ENCODE measurements around the gene KLHL13. TPM values are rescaled to one million over a fixed set of nuclear protein-coding genes. Genes with fewer than 3 reads are reported as not detected.

Gene KLHL13
- total RNA-seq, 4 donors from 2014 or later: 1.3 to 8.2 (median 5.2) TPM

DNA sequence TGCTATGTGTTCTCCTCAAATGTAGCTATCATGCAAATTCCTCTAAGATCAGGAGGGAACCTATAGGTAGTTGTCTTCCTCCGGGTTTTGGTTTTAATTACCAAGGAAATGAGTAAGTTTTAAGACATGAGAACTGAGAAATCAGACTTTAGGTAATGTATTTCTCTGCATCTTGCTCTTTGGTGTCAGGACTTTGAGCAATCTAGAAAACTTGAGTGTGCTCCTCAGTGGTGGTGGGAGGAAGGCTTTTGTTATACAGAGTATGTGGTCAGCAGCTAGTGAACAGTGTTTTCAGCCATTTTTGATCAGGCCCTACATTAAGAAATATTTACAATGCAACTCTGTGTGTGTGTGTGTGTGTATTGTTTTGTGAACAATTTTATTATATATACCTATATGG lies 224.1 kb downstream of the KLHL13 start:
- 47 to 80% methylated on average over 1 of the region's 1 CpG for whole genome bisulfite sequencing, 2 donors
- no peaks in the 10 kb centered on the region for H3K27me3 ChIP-seq
- H3K36me3 ChIP-seq: no peaks in the 10 kb centered on the region
- H3K27ac ChIP-seq: no peak overlapping the region
- H3K4me3 ChIP-seq: no peak overlapping the region
- H3K4me1 ChIP-seq: no peaks in the 10 kb centered on the region
- intact Hi-C loops (cut with DNase I): no loop called here
- DNase-seq: no peak
- TF ChIP-seq, protein P1, sequence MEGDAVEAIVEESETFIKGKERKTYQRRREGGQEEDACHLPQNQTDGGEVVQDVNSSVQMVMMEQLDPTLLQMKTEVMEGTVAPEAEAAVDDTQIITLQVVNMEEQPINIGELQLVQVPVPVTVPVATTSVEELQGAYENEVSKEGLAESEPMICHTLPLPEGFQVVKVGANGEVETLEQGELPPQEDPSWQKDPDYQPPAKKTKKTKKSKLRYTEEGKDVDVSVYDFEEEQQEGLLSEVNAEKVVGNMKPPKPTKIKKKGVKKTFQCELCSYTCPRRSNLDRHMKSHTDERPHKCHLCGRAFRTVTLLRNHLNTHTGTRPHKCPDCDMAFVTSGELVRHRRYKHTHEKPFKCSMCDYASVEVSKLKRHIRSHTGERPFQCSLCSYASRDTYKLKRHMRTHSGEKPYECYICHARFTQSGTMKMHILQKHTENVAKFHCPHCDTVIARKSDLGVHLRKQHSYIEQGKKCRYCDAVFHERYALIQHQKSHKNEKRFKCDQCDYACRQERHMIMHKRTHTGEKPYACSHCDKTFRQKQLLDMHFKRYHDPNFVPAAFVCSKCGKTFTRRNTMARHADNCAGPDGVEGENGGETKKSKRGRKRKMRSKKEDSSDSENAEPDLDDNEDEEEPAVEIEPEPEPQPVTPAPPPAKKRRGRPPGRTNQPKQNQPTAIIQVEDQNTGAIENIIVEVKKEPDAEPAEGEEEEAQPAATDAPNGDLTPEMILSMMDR (IDR thresholded peaks at IDR 0.05): no peak
- no peak for TF ChIP-seq POLR2A (IDR thresholded peaks at IDR 0.05)
- H3K9me3 ChIP-seq: no peaks in the 10 kb centered on the region

DNA sequence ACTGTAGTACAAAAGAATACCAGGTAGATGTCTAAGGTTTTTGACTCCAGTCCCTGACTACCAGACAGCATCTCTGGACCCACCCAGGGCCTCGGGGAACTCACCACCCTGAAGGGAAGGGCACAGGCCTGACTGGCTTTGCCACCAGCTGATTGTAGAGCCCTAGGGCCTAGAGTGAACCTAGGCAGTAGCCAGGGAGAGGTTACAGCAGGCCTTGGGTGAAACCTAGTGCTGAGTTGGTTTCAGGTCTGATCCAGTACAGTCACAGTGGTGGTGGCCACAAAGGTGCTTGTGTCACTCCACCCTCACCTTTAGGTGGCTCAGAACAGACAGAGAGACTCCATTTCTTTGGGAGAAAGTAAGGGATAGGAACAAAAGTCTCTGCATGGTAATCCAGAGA lies 244.8 kb downstream of the KLHL13 start:
- TF ChIP-seq POLR2A (IDR thresholded peaks at IDR 0.05): no peak
- TF ChIP-seq, protein P1 (IDR thresholded peaks at IDR 0.05): no peak
- no CpG with 5 or more reads among the region's 1 CpG for WGBS, 2 donors

DNA sequence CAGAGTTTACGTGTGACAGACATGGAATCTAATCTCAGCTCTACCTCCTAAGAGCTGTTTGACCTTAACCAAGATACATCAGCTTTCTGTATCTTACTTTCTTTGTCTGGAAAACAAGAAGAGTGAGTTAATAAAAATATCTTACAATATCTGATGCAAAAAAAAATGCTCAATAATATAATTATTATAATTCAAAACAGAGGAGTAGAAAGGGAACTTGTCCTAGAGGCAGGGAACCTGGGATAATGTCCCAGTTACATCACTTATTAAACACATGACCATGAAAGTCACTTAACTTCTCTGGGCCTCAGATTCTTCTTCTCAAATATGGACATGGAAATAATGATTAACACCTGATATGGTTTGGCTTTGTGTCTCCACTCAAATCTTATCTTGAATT lies 256.1 kb downstream of the KLHL13 start:
- intact Hi-C loops (cut with DNase I): no loop called here
- H3K27me3 ChIP-seq: no peaks in the 10 kb centered on the region
- no peaks in the 10 kb centered on the region for H3K36me3 ChIP-seq
- 68 to 92% methylated on average over 1 of the region's 1 CpG for WGBS, 2 donors
- no peaks in the 10 kb centered on the region for H3K4me1 ChIP-seq
- no peak overlapping the region for H3K27ac ChIP-seq
- H3K9me3 ChIP-seq: no peaks in the 10 kb centered on the region
- no peak overlapping the region for H3K4me3 ChIP-seq
- TF ChIP-seq, protein P1 (IDR thresholded peaks at IDR 0.05): no peak
- no peak for TF ChIP-seq POLR2A (IDR thresholded peaks at IDR 0.05)
- DNase-seq: no peak

More for the DNA sequence above, 244.8 kb downstream of the KLHL13 start:
- Histone ChIP-seq H3K27me3 (no peaks in the 10 kb centered on the region), H3K4me1 (no peaks in the 10 kb centered on the region), H3K9me3 (no peaks in the 10 kb centered on the region), H3K36me3 (no peaks in the 10 kb centered on the region), H3K4me3 (no peak overlapping the region), H3K27ac (no peak overlapping the region)
- DNase-seq: no peak
- intact Hi-C loops (cut with DNase I): no loop called here

DNA sequence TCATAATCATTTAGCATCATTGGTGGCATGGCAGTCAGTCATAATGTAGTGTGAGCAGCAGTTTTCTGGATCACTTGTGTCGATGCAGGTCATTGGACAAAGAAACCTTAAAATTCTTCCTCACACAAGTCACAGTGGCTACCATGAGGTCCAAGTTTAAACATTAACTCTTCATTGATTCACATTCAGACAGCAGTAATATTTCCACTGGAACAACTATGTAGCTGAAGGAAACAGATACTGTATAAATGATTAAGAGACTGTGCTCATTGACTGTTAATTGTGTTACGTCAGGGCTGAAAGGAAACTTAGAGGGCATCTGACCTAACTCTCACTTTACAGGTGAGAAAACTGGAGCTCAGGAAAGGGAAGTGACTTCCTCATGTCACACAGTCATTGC lies 261.8 kb downstream of the KLHL13 start:
- no peaks in the 10 kb centered on the region for H3K36me3 ChIP-seq
- no peaks in the 10 kb centered on the region for H3K9me3 ChIP-seq
- no peaks in the 10 kb centered on the region for H3K27me3 ChIP-seq
- H3K27ac ChIP-seq: no peak overlapping the region
- 67 to 80% methylated on average over 2 of the region's 2 CpGs for WGBS, 2 donors
- DNase-seq: no peak
- intact Hi-C loops (cut with DNase I): no loop called here
- H3K4me1 ChIP-seq: no peaks in the 10 kb centered on the region
- TF ChIP-seq, protein P1 (IDR thresholded peaks at IDR 0.05): no peak
- TF ChIP-seq POLR2A (IDR thresholded peaks at IDR 0.05): no peak
- H3K4me3 ChIP-seq: no peak overlapping the region

DNA sequence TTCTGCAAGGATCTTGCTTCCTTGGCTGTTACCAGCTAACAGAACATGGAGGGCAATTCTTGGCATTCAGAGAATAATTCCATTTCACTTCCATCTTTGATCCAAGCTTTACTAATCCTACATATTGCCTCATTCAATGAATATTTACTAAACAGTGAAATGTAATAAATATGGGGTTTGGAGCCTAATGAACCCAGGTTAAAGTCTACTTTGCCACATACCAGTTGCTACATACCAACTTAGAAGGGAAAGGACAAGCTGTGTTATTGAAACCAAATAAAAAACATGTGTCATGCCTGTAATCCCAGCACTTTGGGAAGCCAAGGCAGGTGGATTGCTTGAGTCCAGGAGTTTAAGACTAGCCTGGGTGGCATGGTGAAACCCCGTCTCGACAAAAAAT lies 265.6 kb downstream of the KLHL13 start:
- no peak for DNase-seq
- no peak overlapping the region for H3K27ac ChIP-seq
- no peaks in the 10 kb centered on the region for H3K27me3 ChIP-seq
- no peak overlapping the region for H3K4me3 ChIP-seq
- WGBS, 2 donors: 65% methylated on average over 2 of the region's 2 CpGs; no CpG with 5 or more reads in 1 of the 2 donors
- TF ChIP-seq POLR2A (IDR thresholded peaks at IDR 0.05): no peak
- TF ChIP-seq, protein P1 (IDR thresholded peaks at IDR 0.05): no peak
- intact Hi-C loops (cut with DNase I): no loop called here
- H3K9me3 ChIP-seq: no peaks in the 10 kb centered on the region
- H3K36me3 ChIP-seq: no peaks in the 10 kb centered on the region
- H3K4me1 ChIP-seq: no peaks in the 10 kb centered on the region

Small RNAs within 50 kb of the gene (small RNA-seq; reads per million reads assigned to genes)
- gene RF00019 (0 reads per million in 4 donors), gene TUBB4BP3 (0 reads per million in 4 donors)

Other genes with a start within 250 kb of the KLHL13 start
- gene WDR44, start 229.3 kb upstream of the KLHL13 start, total RNA-seq: 10 to 100 TPM; 13.3 to 25.1 (median 17.5) TPM